Measurements from ENCODE around the gene FCGR3B.
A peak's percentile ranks its signal among the peaks of the same experiment; 100 is the strongest.
"Not testable (repeated sequence)": the region's sequence is repeated elsewhere in the genome, so short reads cannot be mapped to it uniquely, and the experiment has no call there.

Gene FCGR3B

DNA sequence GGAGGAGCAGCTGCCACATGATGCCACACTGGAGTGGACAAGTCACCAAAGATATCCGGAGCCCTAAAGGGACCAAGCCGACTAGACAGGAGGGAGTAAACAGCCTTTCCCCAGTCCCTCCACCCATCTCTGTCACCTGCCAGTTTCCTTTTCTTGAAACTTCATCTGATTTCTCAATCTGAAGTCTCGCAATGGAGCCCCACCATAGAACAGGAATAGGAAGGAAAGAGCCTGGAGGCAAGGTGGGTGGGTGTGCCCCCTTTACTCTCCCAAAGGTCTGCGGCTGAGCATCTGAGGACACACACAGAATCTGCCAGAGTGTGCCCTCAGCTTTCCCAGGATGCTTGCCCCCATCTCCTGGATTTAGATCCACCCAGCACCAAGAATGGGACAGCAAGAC is at the start of gene FCGR3B:
FCGR3B (minus strand) TSS at position 101 of the 400 bp plus-strand sequence; CDS start at position 19, 82 bp downstream.
- DNase-seq: no peak

DNA sequence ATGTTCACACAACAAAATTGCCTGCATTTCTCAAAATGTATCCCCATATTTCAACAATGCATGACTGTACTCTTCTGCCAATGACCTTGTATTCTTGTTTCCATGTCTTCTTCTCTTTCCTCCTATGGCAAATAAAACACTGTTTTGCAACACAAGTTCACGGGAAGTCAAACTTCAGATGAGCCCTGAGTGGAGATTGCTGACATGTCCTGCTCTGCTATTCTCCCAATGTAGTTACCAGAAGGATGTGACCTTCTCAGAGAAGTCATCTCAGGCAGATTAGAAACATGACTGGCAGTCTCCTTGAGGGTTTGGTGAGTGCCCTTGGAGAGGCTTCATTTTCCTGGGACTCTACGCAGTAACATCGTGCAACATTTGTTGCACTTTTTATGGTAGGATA is 47.5 kb upstream of the FCGR3B start:
- DNase-seq: no peak

GRCh38 chr1:161676958-161677689 is 46.1 kb upstream of the FCGR3B start:
- DNase-seq: no peak

DNA sequence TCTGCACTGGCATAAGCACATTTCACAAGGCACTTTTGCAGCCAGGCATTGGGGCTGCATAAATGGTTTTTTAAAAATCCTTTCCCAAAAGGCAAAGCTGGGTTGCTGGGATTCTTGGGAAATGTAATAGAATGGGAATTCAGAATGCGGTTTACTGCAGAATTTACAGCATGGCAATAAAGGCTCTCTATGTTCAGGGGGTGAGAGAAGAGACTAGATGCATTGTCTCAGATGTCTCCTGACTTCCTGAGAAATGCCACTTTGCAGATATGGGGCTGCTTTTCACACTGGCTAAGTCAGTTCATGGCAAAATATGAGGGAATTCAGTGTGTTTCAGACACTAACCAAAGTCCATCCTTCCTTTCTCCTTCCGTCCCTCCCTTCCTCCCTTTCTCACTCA is 45.5 kb upstream of the FCGR3B start:
- DNase-seq: no peak

- not testable (repeated sequence) for DNase-seq
Observed at GRCh38 chr1:161674908-161675307, 43.9 kb upstream of the FCGR3B start.

GRCh38 chr1:161674447-161674846 is 43.5 kb upstream of the FCGR3B start:
- not testable (repeated sequence) for DNase-seq

- DNase-seq: not testable (repeated sequence)
Observed at GRCh38 chr1:161673437-161673836, 42.5 kb upstream of the FCGR3B start.

DNA sequence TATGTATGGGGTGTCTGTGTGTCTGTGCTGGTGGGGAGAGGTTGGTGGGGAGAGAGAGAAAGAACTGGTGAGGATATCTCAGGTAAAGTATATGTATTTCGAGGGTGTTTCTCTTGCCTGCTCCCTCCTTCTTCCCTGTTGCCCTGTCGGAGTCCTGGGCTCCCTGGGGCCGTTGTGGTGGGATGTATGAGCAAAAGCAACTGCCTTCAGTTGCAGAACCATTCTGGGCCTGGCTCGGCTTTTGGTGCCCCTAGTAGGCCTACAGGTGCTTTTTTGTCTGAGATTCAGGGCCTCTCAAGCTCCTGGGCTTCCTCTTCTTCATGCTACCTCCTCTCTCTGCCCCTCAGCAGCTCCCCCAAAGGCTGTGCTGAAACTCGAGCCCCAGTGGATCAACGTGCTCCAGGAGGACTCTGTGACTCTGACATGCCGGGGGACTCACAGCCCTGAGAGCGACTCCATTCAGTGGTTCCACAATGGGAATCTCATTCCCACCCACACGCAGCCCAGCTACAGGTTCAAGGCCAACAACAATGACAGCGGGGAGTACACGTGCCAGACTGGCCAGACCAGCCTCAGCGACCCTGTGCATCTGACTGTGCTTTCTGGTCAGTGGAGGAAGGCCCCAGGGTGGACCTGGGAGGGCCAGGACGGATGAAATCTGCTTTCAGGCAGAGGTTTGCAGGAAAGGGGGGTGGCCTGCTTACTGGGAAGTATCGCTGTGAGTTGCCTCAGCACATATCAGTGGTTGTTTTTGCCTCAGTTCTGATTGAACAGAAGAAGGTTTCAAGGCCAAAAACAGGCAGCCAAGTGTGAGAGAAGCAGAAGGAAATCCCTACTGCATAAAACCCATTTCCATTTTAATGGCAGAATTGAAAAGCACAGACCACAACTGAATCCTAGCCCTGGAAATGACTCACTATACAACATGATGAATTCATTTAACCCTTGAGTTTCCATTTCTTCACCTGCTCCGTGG is 40.4 kb upstream of the FCGR3B start:
- not testable (repeated sequence) for DNase-seq

GRCh38 chr1:161664689-161665088 is 33.7 kb upstream of the FCGR3B start:
- DNase-seq: not testable (repeated sequence)

- not testable (repeated sequence) for DNase-seq
Observed at GRCh38 chr1:161663569-161663968, 32.6 kb upstream of the FCGR3B start.

GRCh38 chr1:161662684-161663339 is 31.8 kb upstream of the FCGR3B start, which contains the start of gene FCGR2B:
FCGR2B (plus strand) TSS chr1:161663143; CDS start chr1:161663242, 99 bp downstream.
- not testable (repeated sequence) for DNase-seq

DNA sequence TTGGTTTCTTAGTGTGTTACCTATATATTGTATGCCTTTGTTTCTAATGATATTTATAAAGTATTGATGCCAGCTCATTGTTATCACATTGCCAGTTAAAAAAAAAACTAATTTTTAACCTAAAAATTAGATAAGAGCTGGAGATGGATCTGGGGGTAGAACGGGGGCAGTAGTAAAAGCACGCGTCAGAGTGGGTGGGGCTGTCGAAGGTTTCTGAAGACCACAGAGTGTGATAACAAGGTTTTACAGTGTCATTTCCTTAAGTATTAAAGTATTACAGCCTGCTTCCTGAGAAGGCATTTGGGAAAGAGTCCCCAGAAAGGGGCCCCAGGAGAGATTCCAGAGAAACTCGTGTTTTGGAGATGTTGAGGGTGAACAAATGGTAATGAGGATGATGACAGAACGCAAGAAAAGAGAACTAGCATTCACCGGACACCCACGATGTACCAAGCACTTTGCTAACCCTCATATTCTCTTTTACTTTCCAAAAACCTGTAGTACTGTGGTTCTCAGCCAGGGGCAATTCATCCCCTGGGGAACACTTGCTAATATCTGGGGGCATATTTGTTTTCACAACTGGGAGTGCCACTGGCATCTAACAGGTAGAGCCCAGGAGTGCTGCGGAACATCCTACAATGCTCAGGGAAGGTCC is 30.8 kb upstream of the FCGR3B start:
- DNase-seq: peak in 1 of 2 donors; percentile 19

DNA sequence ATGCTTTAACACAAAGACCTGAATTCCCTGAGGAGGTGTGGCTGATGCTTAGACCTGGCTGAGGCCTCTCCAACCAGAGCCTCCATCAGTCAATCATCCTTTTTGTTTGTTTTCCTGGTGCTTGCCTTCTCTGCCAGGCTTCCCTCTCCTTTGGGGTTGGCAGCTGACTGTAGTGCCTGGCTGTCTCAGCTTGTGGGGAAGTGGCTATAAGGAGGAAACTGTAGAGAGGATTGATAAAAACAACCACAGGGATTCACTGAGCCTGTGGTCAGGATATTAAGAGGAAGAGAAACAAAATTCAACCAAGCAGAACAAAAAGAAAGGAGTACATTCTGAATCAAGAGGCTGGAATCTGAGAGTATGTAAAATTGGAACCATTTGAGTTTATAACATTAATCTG is 27.5 kb upstream of the FCGR3B start:
- not testable (repeated sequence) for DNase-seq

GRCh38 chr1:161653971-161654370 is 23.0 kb upstream of the FCGR3B start:
- not testable (repeated sequence) for DNase-seq

DNA sequence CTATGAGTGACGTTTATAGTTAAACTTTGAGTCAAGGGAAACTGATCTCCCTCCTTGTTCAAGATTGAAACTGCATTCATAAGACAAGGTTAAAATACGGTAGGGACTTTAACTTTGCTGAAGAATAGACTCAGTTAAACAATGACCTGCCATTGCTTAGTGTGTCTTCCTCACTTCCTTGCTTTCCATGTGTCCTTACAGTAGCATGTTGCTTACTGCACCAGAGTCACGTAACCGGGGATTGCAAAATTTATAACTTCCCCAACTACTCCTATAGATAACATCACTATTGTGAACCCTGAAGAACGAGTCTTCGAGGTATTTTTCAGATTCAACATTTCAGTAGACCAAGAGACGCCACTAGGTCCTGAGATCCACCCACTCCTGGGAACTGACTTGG is 22.6 kb upstream of the FCGR3B start:
- DNase-seq: not testable (repeated sequence)

DNA sequence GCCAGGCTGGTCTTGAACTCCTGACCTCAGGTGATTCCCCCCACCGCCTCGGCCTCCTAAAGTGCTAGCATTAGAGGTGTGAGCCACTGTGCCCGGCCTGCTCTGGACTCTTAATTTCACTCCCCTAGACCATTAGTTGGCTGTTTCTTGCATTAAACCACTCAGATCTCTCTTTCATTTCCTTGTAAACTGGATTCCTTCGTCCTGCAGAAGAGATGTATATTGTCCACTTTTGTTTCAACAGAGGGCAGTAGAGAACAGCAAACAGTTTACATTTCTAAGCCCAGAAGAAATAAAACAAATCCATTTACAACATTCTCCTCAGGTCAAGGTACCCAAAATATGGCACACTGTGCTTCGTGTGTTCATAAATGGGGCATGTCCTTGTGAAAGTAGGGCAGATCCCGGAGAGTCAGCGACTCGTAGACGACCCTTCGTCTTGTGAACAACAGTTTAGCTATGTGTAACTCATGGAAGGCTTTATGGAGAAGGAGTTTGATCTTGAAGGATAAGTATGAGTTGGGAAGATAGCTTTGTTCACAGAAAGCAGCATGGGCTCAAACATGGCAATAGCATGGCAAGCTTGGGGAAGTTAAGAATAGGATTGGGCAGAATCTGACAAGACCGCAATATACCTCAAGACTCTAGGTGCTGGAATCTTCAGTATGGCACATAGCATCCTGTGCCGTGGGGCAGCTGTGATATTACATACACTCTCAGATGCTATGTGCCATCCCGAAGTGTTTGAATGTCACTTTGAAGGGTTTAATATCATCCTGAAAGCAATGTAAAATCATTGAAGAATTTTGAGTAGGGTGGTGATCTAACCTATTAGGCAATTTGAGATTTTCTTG is 16.8 kb upstream of the FCGR3B start:
- DNase-seq: peak in 1 of 2 donors; percentile 58

GRCh38 chr1:161644855-161645254 is 13.9 kb upstream of the FCGR3B start:
- DNase-seq: not testable (repeated sequence)

- peak in 1 of 2 donors; percentile 20 for DNase-seq
Observed at GRCh38 chr1:161643481-161644208, 12.7 kb upstream of the FCGR3B start.

- peak in 1 of 2 donors; percentile 41 for DNase-seq
Observed at GRCh38 chr1:161642697-161643096, 11.7 kb upstream of the FCGR3B start.

GRCh38 chr1:161639203-161639602 is 8.2 kb upstream of the FCGR3B start:
- DNase-seq: not testable (repeated sequence)
